T-helper 17 cell (primary cell): ENCODE data around the gene CNTD1. TPM values are rescaled to one million over a fixed set of nuclear protein-coding genes. Genes with fewer than 3 reads are reported as not detected.
"Not testable (repeated sequence)": the region's sequence is repeated elsewhere in the genome, so short reads cannot be mapped to it uniquely, and the experiment has no call there.

Experiments used
- ATAC-seq: fragments of 150-1000 bp; cut with Tn5 transposase; 2 replicates; pipeline ENCODE4 v1.10.0; 2021; ENCODE audit warnings: mild to moderate bottlenecking, moderate library complexity
- DNase-seq, 3 donors: peaks; one replicate each; pipeline versions ENCODE4 v3.0.0 to v3.0.0-alpha.2; 2020 to 2021
- H3K9me3 ChIP-seq: one replicate; pipeline ENCODE4 v1.7.0; 2013; ENCODE audit warnings: low read length, mild to moderate bottlenecking; ENCODE audit not compliant: control insufficient read depth, poor library complexity, severe bottlenecking
- H3K27ac Mint-ChIP-seq: one replicate; pipeline ENCODE4 v1.8.0; 2022; ENCODE audit warnings: mild to moderate bottlenecking, moderate library complexity, mixed read lengths
- H3K27me3 Mint-ChIP-seq: one replicate; pipeline ENCODE4 v1.8.0; 2022; ENCODE audit warnings: mixed read lengths
- H3K36me3 Mint-ChIP-seq: one replicate; pipeline ENCODE4 v1.8.0; 2022; ENCODE audit warnings: low read depth, mixed read lengths
- H3K4me1 Mint-ChIP-seq: one replicate; pipeline ENCODE4 v1.8.0; 2022; ENCODE audit warnings: mild to moderate bottlenecking, mixed read lengths
- H3K4me3 Mint-ChIP-seq: one replicate; pipeline ENCODE4 v1.8.0; 2022; ENCODE audit warnings: mild to moderate bottlenecking, moderate library complexity, mixed read lengths
- total RNA-seq, 4 donors: library from RNA in 2 of 4; stranded (reverse) in 2 of 4; gene quantifications; one replicate each; pipeline ENCODE4 v1.2.3 and lab custom pipeline; 2022 to 2026

The CNTD1 gene
- total RNA-seq, 2 donors from 2014 or later, result not detected

DNA sequence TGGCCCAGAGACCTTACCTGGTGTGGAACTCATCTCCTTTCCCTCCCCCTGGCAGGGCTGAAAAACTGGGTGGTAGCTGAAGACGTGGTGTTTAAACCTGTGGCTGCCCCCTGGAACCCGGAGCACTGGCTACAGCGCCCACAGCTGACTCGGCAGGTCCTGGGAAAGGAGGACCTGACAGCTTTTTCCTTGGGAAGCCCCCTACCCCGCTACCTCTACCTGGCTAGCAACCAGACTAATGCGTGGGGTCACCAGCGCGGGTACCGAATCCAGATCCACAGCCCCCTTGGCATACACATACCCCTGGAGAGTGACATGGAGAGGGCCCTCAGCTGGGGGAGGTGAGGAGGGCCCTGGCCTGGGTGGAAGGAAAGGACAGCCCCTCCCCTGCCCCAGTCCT, 50.4 kb downstream of the CNTD1 start:
- H3K36me3 Mint-ChIP-seq, result no peaks in the 10 kb centered on the region
- no peak for ATAC-seq
- H3K9me3 ChIP-seq, result no peaks in the 10 kb centered on the region
- DNase-seq, result no peak
- H3K4me3 Mint-ChIP-seq, result no peak overlapping the region
- H3K4me1 Mint-ChIP-seq, result peaks cover 9% of the 10 kb centered on the region
- H3K27me3 Mint-ChIP-seq, result peaks cover 9% of the 10 kb centered on the region
- no peak overlapping the region for H3K27ac Mint-ChIP-seq

DNA sequence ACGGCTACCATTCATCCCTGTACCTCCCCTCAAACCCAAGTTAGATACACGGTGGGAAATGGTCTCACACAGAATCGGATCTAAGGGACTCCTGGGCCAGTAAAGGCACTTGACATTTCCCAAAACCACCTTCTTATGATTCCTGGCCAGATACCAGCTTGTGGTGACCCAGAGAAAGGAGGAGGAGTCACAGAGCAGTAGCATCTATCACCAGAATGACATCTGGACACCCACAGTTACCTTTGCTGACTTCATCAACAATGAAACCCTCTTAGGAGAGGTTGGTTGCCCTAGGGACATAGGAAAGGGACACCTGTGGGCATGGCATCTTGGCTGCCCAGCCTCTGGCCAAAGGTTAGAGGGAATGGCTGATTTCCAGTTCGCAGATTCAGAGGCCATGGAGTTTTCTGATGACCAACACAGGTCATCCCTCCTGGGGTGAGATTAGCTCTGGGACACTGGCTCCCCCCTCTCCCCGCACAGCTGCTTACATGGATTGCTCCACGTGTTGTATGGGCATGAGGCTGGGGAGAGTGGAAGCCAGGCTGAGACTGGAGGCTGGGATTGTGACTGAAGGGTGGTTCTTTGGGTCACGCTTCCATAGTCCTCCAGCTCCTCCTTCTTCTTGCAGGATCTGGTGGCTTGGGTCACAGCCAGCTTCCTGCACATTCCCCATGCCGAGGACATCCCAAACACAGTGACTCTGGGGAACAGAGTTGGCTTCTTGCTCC, 51.0 kb downstream of the CNTD1 start:
- Mint-ChIP-seq H3K36me3 (no peaks in the 10 kb centered on the region), H3K4me3 (no peak overlapping the region), H3K27ac (no peak overlapping the region), H3K4me1 (peaks cover 9% of the 10 kb centered on the region), H3K27me3 (peaks cover 14% of the 10 kb centered on the region)
- no peaks in the 10 kb centered on the region for H3K9me3 ChIP-seq
- DNase-seq (no peak), ATAC-seq (no peak)

DNA sequence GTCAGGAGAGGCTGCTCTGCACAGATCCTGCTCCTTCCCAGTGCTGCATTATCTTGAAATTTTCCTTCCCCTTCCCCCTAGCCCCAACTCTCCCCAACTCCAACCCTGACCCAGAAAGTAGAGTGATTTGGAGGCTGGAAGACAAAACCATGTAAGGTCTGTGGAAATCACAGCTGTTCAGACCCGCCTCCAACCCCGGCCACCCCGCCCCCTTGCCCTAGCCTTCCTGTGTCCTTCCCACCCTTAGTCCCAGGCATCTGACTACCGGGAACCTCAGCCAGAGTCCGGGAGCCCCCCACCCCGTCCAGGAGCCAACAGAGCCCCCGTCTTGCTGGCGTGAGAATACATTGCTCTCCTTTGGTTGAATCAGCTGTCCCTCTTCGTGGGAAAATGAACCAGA, 52.3 kb downstream of the CNTD1 start, which contains the start of gene AOC3:
AOC3 (plus strand) TSS at position 246 of the 400 bp plus-strand sequence; CDS start at position 391, 145 bp downstream.
- ATAC-seq (no peak), DNase-seq (no peak)
- no peak within 1 kb of the TSS for H3K4me3 Mint-ChIP-seq
- H3K27ac Mint-ChIP-seq, result no peak within 1 kb of the TSS
- no peaks in the 10 kb centered on the region for H3K36me3 Mint-ChIP-seq
- no peaks in the 10 kb centered on the region for H3K9me3 ChIP-seq
- peaks cover 14% of the 10 kb centered on the region for H3K27me3 Mint-ChIP-seq
- peaks cover 6% of the 10 kb centered on the region for H3K4me1 Mint-ChIP-seq

- H3K27ac Mint-ChIP-seq, H3K36me3 Mint-ChIP-seq, ATAC-seq, H3K4me3 Mint-ChIP-seq, H3K4me1 Mint-ChIP-seq, DNase-seq, H3K9me3 ChIP-seq: not testable (repeated sequence)
- peaks cover 17% of the 10 kb centered on the region for H3K27me3 Mint-ChIP-seq
Measured at GRCh38 chr17:42851371-42852240, 52.9 kb downstream of the CNTD1 start.

DNA sequence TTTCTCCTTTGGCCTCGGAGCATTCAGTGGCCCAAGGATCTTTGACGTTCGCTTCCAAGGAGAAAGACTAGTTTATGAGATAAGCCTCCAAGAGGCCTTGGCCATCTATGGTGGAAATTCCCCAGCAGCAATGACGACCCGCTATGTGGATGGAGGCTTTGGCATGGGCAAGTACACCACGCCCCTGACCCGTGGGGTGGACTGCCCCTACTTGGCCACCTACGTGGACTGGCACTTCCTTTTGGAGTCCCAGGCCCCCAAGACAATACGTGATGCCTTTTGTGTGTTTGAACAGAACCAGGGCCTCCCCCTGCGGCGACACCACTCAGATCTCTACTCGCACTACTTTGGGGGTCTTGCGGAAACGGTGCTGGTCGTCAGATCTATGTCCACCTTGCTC, 53.7 kb downstream of the CNTD1 start:
- H3K9me3 ChIP-seq, result no peaks in the 10 kb centered on the region
- ATAC-seq, result no peak
- H3K36me3 Mint-ChIP-seq, result peaks cover 3% of the 10 kb centered on the region
- no peak overlapping the region for H3K27ac Mint-ChIP-seq
- DNase-seq, result no peak
- H3K4me3 Mint-ChIP-seq, result no peak overlapping the region
- H3K27me3 Mint-ChIP-seq, result peaks cover 25% of the 10 kb centered on the region
- H3K4me1 Mint-ChIP-seq, result peaks cover 6% of the 10 kb centered on the region

DNA sequence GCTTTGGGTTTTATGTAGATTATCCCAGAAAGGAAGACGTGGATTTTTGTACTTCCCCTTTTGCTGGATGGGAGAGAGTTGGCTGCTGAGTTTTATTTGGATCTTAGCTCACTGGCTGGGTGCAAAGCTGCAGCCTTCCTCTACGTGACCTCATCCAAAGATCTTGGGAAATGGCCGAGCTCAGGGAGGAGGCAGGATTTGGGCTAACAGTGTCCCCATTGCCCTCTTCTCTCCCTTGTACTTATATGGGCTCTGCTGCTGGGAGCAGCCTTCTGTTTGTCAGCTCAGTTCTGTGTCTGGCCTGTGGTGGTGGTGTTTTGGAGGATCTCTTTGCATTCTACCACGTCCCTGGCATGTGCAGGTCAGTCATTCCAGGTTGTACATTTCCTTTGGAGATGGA, 54.3 kb downstream of the CNTD1 start:
- peaks cover 3% of the 10 kb centered on the region for H3K36me3 Mint-ChIP-seq

DNA sequence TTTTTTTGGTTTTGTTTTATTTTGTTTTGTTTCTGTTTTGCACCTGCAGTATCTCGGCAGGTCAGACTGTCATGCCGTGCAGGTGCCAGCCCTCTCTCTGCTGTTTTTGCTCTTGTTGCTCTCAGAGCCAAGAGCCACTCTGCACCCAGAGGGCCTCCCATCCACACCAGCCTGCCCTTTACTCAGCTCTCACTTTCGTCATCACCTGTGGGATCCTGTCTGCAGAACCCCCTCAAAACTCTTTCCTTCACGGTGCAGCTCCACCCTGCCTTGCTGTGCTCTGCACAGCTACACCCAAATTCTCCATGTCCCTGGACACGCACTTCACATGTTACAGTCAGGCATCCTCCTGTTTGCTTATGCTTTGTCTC, 54.9 kb downstream of the CNTD1 start:
- Mint-ChIP-seq H3K27me3 (peaks cover 25% of the 10 kb centered on the region), H3K4me3 (no peak overlapping the region), H3K27ac (no peak overlapping the region), H3K4me1 (peaks cover 6% of the 10 kb centered on the region), H3K36me3 (peaks cover 3% of the 10 kb centered on the region)
- no peaks in the 10 kb centered on the region for H3K9me3 ChIP-seq
- DNase-seq, result no peak
- ATAC-seq, result no peak

More for the DNA sequence above, 54.3 kb downstream of the CNTD1 start:
- no peaks in the 10 kb centered on the region for H3K9me3 ChIP-seq
- ATAC-seq (no peak), DNase-seq (no peak)
- Mint-ChIP-seq H3K27me3 (peaks cover 25% of the 10 kb centered on the region), H3K4me1 (peaks cover 6% of the 10 kb centered on the region), H3K27ac (no peak overlapping the region), H3K4me3 (no peak overlapping the region)

DNA sequence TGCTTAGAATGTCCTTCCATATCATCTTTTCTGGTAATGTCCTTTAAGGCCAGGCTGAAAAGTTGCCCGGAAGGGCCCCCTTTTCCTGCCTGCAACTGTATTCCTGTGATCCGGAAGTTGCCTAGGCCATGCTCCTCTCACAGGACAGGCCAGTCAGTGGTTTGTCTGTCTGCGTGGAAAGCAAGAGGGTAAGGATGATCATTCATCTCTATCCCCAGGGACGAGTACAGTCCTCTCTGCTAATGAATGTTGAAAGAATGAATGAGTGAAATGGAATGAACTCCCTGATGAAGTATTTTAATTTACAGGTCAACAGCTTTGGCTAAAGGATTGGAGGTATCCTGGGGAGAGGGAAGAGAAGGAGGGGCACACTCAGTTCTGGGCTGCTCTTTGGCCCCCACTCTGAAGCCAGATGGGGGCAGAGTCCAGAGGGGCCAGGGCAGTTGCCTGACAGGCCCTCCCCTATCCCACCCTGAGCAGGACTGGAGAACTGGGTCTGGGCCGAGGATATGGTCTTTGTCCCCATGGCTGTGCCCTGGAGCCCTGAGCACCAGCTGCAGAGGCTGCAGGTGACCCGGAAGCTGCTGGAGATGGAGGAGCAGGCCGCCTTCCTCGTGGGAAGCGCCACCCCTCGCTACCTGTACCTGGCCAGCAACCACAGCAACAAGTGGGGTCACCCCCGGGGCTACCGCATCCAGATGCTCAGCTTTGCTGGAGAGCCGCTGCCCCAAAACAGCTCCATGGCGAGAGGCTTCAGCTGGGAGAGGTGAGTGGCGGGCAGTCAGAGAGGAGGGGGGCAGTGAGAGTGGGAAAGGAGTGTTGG, 55.5 kb downstream of the CNTD1 start:
- no peak for DNase-seq
- no peaks in the 10 kb centered on the region for H3K9me3 ChIP-seq
- no peak for ATAC-seq
- no peak overlapping the region for H3K27ac Mint-ChIP-seq
- peaks cover 6% of the 10 kb centered on the region for H3K4me1 Mint-ChIP-seq
- no peak overlapping the region for H3K4me3 Mint-ChIP-seq
- peaks cover 25% of the 10 kb centered on the region for H3K27me3 Mint-ChIP-seq
- H3K36me3 Mint-ChIP-seq, result peaks cover 3% of the 10 kb centered on the region

GRCh38 chr17:42855048-42855596, 56.5 kb downstream of the CNTD1 start:
- H3K36me3 Mint-ChIP-seq, result peaks cover 3% of the 10 kb centered on the region
- ATAC-seq, result no peak
- H3K4me1 Mint-ChIP-seq, result peaks cover 6% of the 10 kb centered on the region
- H3K4me3 Mint-ChIP-seq, result no peak overlapping the region
- no peaks in the 10 kb centered on the region for H3K9me3 ChIP-seq
- DNase-seq, result no peak
- peaks cover 25% of the 10 kb centered on the region for H3K27me3 Mint-ChIP-seq
- no peak overlapping the region for H3K27ac Mint-ChIP-seq

- H3K4me1 Mint-ChIP-seq, DNase-seq: not testable (repeated sequence)
- H3K27me3 Mint-ChIP-seq, result peaks cover 25% of the 10 kb centered on the region
Measured at GRCh38 chr17:42856093-42856492, 57.4 kb downstream of the CNTD1 start.

GRCh38 chr17:42856516-42856915, 57.9 kb downstream of the CNTD1 start:
- not testable (repeated sequence) for H3K9me3 ChIP-seq, H3K36me3 Mint-ChIP-seq, ATAC-seq, DNase-seq, H3K4me3 Mint-ChIP-seq, H3K4me1 Mint-ChIP-seq
- peaks cover 25% of the 10 kb centered on the region for H3K27me3 Mint-ChIP-seq
- peak overlapping the region; percentile 29 for H3K27ac Mint-ChIP-seq

More at GRCh38 chr17:42856093-42856492, 57.4 kb downstream of the CNTD1 start:
- H3K4me3 Mint-ChIP-seq, H3K27ac Mint-ChIP-seq, H3K9me3 ChIP-seq, ATAC-seq, H3K36me3 Mint-ChIP-seq: not testable (repeated sequence)

- Mint-ChIP-seq H3K27ac (peak overlapping the region; percentile 29), H3K27me3 (peaks cover 25% of the 10 kb centered on the region), H3K4me3 (no peak overlapping the region), H3K36me3 (peaks cover 3% of the 10 kb centered on the region), H3K4me1 (peaks cover 4% of the 10 kb centered on the region)
- no peaks in the 10 kb centered on the region for H3K9me3 ChIP-seq
- ATAC-seq (no peak), DNase-seq (no peak)
Measured at GRCh38 chr17:42857389-42857788, 58.7 kb downstream of the CNTD1 start.
